A172 (cell line): ENCODE measurements around the gene PYY. TPM values are rescaled to one million over a fixed set of nuclear protein-coding genes. Genes with fewer than 3 reads are reported as not detected.

Source experiments
- DNase-seq: peaks from one replicate; pipeline ENCODE4 v3.0.0-alpha.2; 2015; ENCODE audit warnings: low spot score
- total RNA-seq: library from RNA; depleted of rRNA; stranded (reverse); fragments of >200 nt; shearing (Covaris generic); gene quantifications from 2 replicates; pipeline ENCODE4 v1.2.3, GENCODE V29; 2014; rRNA removed

PYY gene
- total RNA-seq, 1 experiment from 2014 or later: not detected

DNA sequence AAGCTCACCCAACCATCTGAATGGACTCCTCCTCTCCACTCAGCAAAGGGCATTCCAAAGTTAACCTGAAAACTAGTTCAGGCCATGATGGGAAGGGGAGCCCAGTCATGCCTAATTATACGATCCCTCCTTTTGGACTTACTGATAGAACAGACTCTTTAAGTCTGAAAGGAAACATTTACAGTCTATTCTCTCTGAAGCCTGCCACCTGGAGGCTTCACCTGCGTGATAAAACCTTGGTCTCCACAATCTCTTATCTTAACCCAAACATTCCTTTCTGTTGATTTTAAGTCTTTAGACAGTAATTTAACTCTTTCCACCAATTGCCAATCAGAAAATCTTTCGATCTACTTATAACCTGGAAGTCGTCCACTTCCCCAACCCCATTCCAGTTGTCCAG is 37.4 kb downstream of the PYY start:
- DNase-seq: no peak

DNA sequence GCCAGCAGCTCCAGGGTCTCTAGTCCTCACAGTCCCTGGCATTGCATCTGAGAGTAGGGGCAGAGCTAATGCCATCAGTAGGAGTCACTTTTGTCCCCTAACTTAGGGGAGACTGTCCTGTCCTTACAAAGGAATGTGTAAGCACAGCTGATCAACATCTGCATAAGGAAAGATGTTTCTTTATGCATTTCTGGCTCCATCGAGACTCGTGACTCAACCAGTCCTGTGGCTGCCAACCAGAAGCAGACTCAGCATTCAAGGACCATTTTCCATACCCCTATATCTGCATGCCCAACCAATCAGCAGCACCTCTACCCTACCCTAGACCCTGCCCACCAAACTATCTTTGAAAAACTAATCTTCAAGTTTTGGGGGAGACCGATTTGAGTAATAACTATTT is 38.2 kb downstream of the PYY start:
- no peak for DNase-seq

DNA sequence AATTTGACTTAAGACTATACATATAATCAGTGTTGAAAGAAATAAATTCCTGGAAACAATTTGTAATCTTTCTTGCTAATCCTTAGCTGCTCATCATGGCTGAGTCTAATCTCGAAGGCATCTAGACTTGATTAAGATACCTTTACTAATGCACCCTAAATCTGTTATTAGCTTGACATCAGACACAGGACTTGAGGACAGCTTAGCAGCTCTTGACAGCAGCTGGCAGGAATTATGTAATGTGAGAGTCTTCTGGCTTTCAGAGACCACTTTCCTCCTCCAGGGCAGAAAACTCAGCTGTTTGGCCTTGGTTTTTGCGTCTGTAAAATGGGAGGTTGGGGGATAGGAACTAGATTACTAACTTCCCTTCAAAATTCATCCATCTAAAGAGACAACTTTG is 39.3 kb downstream of the PYY start:
- DNase-seq: no peak

GRCh38 chr17:43913584-43913983 is 40.2 kb downstream of the PYY start:
- DNase-seq: no peak

DNA sequence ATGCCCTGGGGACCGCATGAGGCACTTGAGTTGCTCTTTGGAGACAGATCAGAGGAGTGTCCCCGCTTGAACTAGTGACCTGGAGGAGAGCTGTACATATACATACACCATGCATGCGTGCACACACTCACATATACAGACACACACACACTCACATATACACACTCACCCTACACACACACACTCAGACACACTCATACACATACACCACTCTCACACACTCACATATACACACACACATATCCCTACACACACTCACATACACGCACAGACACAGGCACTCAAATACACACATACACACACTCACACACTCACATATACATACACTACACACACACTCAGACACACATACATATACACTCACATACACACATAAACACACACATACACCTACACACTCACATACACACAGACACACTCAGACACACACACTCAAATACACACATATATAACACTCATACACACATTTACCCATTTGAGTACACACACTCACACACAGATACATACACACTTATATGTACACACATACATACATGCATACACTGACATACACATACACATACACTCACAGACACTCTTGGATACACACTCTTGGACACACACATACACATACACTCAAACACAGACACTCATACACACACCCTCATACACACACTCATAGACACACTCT is 41.0 kb downstream of the PYY start:
- no peak for DNase-seq

GRCh38 chr17:43911904-43912303 is 41.8 kb downstream of the PYY start:
- no peak for DNase-seq

- no peak for DNase-seq
Observed at GRCh38 chr17:43909537-43910231, 44.1 kb downstream of the PYY start.

- no peak for DNase-seq
Observed at GRCh38 chr17:43907998-43908721, 45.6 kb downstream of the PYY start.

- no peak for DNase-seq
Observed at GRCh38 chr17:43907425-43907981, 46.2 kb downstream of the PYY start, which contains the start of gene MPP2. MPP2 (minus strand) TSS chr17:43907536; CDS start chr17:43904460, 3,076 bp downstream.

GRCh38 chr17:43906951-43907424 is 46.8 kb downstream of the PYY start:
- no peak for DNase-seq

DNA sequence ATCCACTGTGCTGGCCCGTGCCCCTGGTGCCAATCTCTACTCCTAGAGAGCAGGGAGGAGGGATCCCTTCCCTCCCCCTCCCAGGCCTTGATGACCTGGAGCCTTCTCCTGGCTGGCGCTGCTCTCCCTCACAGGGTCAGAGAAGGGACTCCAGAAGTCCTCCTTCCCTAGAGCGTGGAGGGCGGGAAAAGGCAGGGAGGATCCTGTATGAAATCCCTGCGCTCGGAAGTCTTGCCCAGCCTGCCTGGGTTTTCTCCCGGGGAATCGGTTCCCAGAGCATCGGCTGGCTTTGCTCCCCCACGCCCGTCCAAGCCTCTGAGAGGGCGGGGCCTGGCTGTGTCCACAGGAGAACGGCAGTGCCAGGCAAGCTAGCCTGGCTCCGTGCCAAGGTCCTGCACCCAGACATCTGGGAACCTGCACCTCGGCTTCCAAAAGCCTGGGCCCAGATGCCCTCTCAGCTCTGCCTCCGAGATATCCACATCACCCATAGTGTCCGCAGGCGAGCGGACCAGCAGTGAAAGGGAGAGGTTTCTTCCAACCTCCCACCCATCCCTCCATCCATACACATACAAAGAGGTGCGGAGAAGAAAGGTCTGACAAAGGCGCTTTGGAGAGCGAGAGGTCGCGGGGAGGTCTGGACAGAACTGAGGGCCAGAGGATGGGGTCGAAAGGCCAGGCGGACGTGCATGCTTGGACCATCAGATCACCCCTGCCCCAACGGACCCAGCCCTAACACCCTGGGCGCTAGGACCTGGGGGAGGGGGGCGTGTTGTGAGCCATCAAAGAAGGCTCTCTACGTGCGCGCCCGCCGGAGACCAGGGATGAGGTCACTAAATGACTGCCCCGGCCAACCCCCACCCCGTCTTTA is 47.5 kb downstream of the PYY start:
- DNase-seq: no peak

DNA sequence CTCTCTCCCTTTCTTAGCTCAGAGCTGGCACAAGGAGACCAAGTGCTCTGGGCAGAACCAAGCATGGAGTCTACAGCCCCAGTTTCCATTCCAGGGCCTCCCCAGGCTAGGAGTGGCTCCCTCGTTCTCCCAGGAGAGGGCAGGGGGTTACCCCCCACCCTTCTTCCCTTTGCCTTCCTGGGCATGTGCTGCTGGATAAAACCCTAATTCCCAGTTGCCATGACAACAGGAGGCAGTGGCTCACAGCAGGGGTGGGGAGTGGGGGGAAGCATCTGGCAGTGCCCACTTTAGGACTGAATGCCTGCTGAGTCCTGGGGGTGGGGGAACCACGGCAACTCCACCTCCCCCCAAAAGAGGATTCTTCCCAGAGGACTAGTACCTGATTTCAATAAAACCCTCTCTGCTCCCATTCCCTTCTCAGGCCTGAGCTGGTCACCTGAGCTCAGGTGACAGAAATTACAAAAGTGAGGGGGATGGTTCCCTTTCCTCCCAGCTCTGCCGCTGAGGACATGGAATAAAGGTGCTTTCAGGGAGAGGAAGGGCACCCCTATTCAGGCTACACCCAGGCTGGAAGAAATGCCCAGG is 48.2 kb downstream of the PYY start:
- DNase-seq: no peak

Other genes with a start within 250 kb of the PYY start
- gene SOST, start 195.1 kb downstream of the PYY start, total RNA-seq: 0.07 and 0.24 TPM in 2 replicates
- 74.8 and 84.6 TPM in 2 replicates for gene DUSP3, start 175.0 kb downstream of the PYY start, total RNA-seq
- gene CFAP97D1, start 173.5 kb downstream of the PYY start, total RNA-seq: 0.24 TPM in 1 of 2 replicates, not detected in the other
- gene MPP3, start 120.8 kb downstream of the PYY start, total RNA-seq: 11.6 and 19.1 TPM in 2 replicates
- gene CD300LG, start 106.8 kb downstream of the PYY start, total RNA-seq: not detected in 2 replicates
- 4.8 TPM in 2 replicates for gene MPP2, start 46.4 kb downstream of the PYY start, total RNA-seq
- not detected in 2 replicates for gene PPY, start 11.5 kb downstream of the PYY start, total RNA-seq
- gene NAGS, start 50.7 kb upstream of the PYY start, total RNA-seq: 1.1 and 1.4 TPM in 2 replicates
- 48.3 and 73.8 TPM in 2 replicates for gene TMEM101, start 61.0 kb upstream of the PYY start, total RNA-seq
- gene LSM12, start 112.7 kb upstream of the PYY start, total RNA-seq: 49.8 and 62.1 TPM in 2 replicates
- gene G6PC3, start 116.8 kb upstream of the PYY start, total RNA-seq: 79.4 and 89.1 TPM in 2 replicates
- gene HDAC5, start 169.7 kb upstream of the PYY start, total RNA-seq: 33.8 and 41.0 TPM in 2 replicates
- gene HROB, start 188.0 kb upstream of the PYY start, total RNA-seq: 4.9 and 7.7 TPM in 2 replicates
- 0.29 TPM in 1 of 2 replicates, not detected in the other for gene ASB16, start 216.8 kb upstream of the PYY start, total RNA-seq
- 32.9 and 33.7 TPM in 2 replicates for gene TMUB2, start 233.0 kb upstream of the PYY start, total RNA-seq
- 44.3 and 54.5 TPM in 2 replicates for gene ATXN7L3, start 245.9 kb upstream of the PYY start, total RNA-seq